Suprapubic skin (tissue), 4 donors: ENCODE data around the gene CRCP. TPM values are rescaled to one million over a fixed set of nuclear protein-coding genes. Genes with fewer than 3 reads are reported as not detected.
"Not testable (repeated sequence)": the region's sequence is repeated elsewhere in the genome, so short reads cannot be mapped to it uniquely, and the experiment has no call there.

ENCODE experiments used
- DNase-seq, 2 donors: peaks; one replicate each; pipeline ENCODE4 v3.0.0-alpha.2; 2019; ENCODE audit warnings: low spot score in 2 of 2
- H3K27ac ChIP-seq: fragments of 200-600 bp; sonication (generic); one replicate; pipeline ENCODE4 v1.5.1; 2019
- H3K27me3 ChIP-seq: fragments of 200-600 bp; sonication (generic); one replicate; pipeline ENCODE4 v1.5.1; 2019
- H3K36me3 ChIP-seq: fragments of 200-600 bp; sonication (generic); one replicate; pipeline ENCODE4 v1.5.1; 2019
- H3K4me1 ChIP-seq: fragments of 200-600 bp; sonication (generic); one replicate; pipeline ENCODE4 v1.5.1; 2019
- H3K4me3 ChIP-seq: fragments of 200-600 bp; sonication (generic); one replicate; pipeline ENCODE4 v1.5.1; 2019; ENCODE audit warnings: mild to moderate bottlenecking
- H3K9me3 ChIP-seq: fragments of 200-600 bp; sonication (generic); one replicate; pipeline ENCODE4 v1.5.1; 2019
- EP300 ChIP-seq: sonication (generic); formaldehyde crosslinking; IDR thresholded peaks from one replicate; pipeline ENCODE4 v1.6.1; 2017; ENCODE audit warnings: antibody characterized with exemption
- POLR2A ChIP-seq, 2 donors: fragments of 450-650 bp; IDR thresholded peaks; one replicate each; pipeline ENCODE4 v1.6.1; 2017; ENCODE audit warnings: antibody characterized with exemption in 2 of 2, mild to moderate bottlenecking in 2 of 2, moderate library complexity in 2 of 2
- POLR2AphosphoS5 ChIP-seq, 3 donors: sonication (generic); formaldehyde crosslinking; IDR thresholded peaks; one replicate each; pipeline ENCODE4 v1.6.1; 2017; ENCODE audit warnings: antibody characterized with exemption in 3 of 3
- WGBS: methylation state at CpG from one replicate; pipeline ENCODE4 v1.1.5; 2018; 5-methylcytosine and 5-hydroxymethylcytosine counted together
- total RNA-seq, 4 donors: library from RNA; depleted of rRNA; stranded (reverse); fragments of >200 nt; gene quantifications; one replicate each; pipeline ENCODE4 v1.1.0, GENCODE V29; 2016
- TF ChIP-seq, protein P1 (sequence below), 2 donors: fragments of 200-600 bp in 1 of 2; fragments of 450-650 bp in 1 of 2; sonication (generic) in 1 of 2; IDR thresholded peaks; one replicate each; pipeline ENCODE4 v1.5.1; 2016 to 2019; ENCODE audit warnings: antibody characterized with exemption in 2 of 2, mild to moderate bottlenecking in 1 of 2, moderate library complexity in 1 of 2

The CRCP gene
- total RNA-seq, 4 donors from 2014 or later, result 33.8 to 67.2 (median 42.8) TPM

DNA sequence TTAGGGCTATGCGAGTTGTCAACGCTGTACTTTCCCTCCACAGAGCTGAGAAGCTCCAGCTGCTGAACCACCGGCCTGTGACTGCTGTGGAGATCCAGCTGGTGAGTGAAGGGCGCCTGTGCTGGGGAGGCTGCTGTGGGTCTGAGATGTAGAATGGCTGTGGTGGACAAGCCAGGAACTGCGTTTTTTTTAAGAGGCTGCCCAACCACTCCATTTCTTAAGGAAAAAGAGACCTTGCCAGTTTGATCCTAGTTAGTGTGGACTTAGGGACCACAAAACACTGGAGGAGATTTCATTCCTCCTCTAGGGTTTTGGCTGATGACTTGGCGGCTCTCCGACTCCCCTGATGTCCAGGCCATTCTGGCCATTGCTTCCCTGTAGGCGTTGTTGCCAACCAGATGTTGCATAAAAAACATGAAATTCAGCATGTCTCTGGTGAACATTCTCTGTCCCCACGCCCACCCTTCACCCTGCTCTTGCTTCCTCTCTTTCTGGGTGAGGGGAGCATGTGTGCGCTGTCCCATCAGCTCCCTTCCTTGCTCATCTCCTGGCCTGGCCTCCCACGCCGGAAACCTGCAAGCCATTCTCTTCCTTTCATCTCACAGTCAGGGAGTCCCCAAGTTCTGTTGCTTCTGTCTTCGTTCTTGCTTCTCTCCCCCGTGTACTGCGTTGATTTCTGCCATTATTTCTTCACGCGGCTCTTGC is 30.9 kb downstream of the CRCP start:
- DNase-seq, result peak; percentile 81 to 83
- Histone ChIP-seq H3K36me3 (peaks cover 21% of the 10 kb centered on the region), H3K4me1 (peaks cover 52% of the 10 kb centered on the region), H3K27me3 (no peaks in the 10 kb centered on the region), H3K4me3 (no peak overlapping the region), H3K9me3 (no peaks in the 10 kb centered on the region), H3K27ac (peak overlapping the region; percentile 82)
- 79% methylated on average over 17 of the region's 17 CpGs for WGBS
- TF ChIP-seq, protein P1, sequence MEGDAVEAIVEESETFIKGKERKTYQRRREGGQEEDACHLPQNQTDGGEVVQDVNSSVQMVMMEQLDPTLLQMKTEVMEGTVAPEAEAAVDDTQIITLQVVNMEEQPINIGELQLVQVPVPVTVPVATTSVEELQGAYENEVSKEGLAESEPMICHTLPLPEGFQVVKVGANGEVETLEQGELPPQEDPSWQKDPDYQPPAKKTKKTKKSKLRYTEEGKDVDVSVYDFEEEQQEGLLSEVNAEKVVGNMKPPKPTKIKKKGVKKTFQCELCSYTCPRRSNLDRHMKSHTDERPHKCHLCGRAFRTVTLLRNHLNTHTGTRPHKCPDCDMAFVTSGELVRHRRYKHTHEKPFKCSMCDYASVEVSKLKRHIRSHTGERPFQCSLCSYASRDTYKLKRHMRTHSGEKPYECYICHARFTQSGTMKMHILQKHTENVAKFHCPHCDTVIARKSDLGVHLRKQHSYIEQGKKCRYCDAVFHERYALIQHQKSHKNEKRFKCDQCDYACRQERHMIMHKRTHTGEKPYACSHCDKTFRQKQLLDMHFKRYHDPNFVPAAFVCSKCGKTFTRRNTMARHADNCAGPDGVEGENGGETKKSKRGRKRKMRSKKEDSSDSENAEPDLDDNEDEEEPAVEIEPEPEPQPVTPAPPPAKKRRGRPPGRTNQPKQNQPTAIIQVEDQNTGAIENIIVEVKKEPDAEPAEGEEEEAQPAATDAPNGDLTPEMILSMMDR (IDR thresholded peaks at IDR 0.05), result no peak
- no peak for TF ChIP-seq POLR2A (IDR thresholded peaks at IDR 0.05)
- TF ChIP-seq EP300, result no peak
- TF ChIP-seq POLR2AphosphoS5 (IDR thresholded peaks at IDR 0.05), result peak in 1 of 3 donors; percentile 30

DNA sequence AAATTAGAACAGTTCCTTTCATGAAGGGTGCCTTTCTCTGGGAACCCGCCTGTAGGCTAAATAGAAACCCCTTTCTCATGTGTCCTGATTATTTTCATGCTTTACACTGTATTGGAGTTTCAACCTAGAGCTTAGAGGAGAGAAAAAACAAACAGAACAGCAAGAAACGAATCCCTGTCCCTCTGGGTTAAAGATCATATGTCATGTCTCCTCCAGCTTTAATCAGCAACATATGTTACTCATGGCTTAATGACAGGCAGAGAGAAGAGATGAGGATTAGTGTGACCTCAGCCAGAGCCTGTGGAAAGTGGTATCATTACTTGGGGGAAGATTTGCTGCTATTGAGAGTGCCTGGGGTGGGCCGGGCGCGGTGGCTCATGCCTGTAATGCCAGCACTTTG is 32.1 kb downstream of the CRCP start:
- Histone ChIP-seq H3K27ac (peak overlapping the region; percentile 82), H3K9me3 (no peaks in the 10 kb centered on the region), H3K36me3 (peaks cover 19% of the 10 kb centered on the region), H3K27me3 (no peaks in the 10 kb centered on the region), H3K4me3 (no peak overlapping the region), H3K4me1 (peaks cover 51% of the 10 kb centered on the region)
- TF ChIP-seq POLR2AphosphoS5 (IDR thresholded peaks at IDR 0.05), result no peak
- no peak for TF ChIP-seq EP300
- TF ChIP-seq, protein P1 (IDR thresholded peaks at IDR 0.05), result no peak
- TF ChIP-seq POLR2A (IDR thresholded peaks at IDR 0.05), result no peak
- 58% methylated on average over 5 of the region's 5 CpGs for WGBS
- no peak for DNase-seq

DNA sequence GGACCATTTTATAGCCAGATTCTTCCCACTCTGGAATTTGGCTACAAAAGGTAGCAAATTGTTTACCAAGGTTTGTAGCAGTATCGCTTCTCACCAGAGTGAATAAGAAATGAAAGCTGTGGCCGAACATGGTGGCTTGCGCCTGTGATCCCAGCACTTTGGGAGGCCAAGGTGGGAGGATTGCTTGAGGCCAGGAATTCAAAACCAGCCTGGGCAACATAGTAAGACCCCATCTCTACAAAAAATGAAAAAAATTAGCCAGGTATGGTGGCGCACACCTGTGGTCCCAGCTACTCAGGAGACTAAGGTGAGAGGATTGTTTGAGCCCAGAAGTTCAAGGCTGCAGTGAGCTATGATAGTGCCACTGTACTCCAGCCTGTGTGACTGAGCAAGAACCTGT is 33.0 kb downstream of the CRCP start:
- peaks cover 19% of the 10 kb centered on the region for H3K36me3 ChIP-seq

DNA sequence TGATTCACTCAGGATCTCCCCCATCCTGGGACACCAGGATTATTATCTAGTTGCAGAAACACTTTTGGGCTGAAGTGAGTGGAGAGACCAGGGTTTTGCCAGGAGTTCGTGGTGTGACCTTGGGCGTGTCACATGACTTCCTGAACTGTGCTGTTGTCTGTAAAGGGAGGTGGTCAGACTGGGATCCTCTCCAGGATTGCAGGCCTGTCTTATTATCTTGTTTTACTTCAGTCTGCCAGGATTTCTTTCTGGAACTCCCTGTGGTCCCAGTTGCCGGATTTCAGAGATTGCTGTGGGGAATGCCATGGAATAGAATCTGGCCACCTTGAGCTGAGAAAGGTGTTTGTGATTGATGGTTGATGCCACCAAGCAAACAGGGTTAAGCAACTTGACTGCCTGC is 35.8 kb downstream of the CRCP start:
- no peak for TF ChIP-seq EP300
- TF ChIP-seq POLR2AphosphoS5 (IDR thresholded peaks at IDR 0.05), result no peak
- no peak for TF ChIP-seq POLR2A (IDR thresholded peaks at IDR 0.05)
- TF ChIP-seq, protein P1 (IDR thresholded peaks at IDR 0.05), result no peak
- peaks cover 32% of the 10 kb centered on the region for H3K36me3 ChIP-seq
- no peaks in the 10 kb centered on the region for H3K9me3 ChIP-seq
- H3K27me3 ChIP-seq, result no peaks in the 10 kb centered on the region
- peak overlapping the region; percentile 1 for H3K4me3 ChIP-seq
- 29% methylated on average over 3 of the region's 3 CpGs for WGBS
- H3K4me1 ChIP-seq, result peaks cover 38% of the 10 kb centered on the region
- DNase-seq, result no peak
- peak overlapping the region; percentile 75 for H3K27ac ChIP-seq

More for the DNA sequence above, 33.0 kb downstream of the CRCP start:
- WGBS, result 97% methylated on average over 4 of the region's 4 CpGs
- H3K27me3 ChIP-seq, H3K4me3 ChIP-seq, DNase-seq, H3K9me3 ChIP-seq: not testable (repeated sequence)
- Histone ChIP-seq H3K4me1 (peaks cover 50% of the 10 kb centered on the region), H3K27ac (peak overlapping the region; percentile 82)

DNA sequence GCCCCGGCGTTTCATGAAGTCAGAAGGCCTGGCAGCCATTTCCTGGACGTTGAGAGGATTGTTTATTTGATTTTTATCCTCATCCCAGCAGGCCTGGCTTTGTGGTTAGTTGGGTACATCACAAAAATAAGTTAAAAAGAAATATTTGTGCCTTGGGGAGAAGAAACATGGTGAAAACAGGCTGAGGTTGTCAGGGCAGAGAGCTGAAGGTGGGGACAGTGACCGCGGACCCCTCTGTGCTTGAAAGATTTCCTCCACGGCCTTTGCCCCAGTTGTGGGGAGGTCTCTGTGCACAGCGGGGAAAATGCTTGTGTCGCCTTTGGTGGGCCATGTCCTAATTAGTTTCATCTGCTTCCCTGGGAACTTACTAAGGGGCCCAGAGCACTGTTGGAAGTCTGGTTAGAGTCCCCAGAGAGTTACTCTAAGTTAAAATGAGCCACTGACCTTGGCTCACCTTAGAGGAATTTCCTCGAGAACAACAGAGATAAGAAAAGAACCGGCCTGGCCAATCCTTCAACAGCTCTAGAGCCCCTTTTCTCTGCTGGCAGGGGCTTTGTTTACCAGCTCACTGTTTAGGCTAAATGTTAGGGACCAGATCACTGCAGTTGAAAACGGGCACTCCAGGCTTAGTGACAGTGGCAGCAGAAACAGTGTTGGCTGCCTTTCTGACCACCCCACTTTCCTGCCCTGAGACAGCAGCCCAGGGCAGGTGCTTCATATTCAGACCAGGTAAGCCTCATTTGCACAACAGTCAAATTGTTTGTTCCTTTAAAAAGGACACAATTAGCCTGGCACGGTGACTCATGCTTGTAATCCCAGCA is 37.9 kb downstream of the CRCP start:
- TF ChIP-seq EP300 (no peak), POLR2AphosphoS5 (IDR thresholded peaks at IDR 0.05) (no peak), POLR2A (IDR thresholded peaks at IDR 0.05) (no peak)
- TF ChIP-seq, protein P1 (IDR thresholded peaks at IDR 0.05), result no peak
- H3K4me3 ChIP-seq, result peak overlapping the region; percentile 31
- H3K9me3 ChIP-seq, result no peaks in the 10 kb centered on the region
- H3K27ac ChIP-seq, result peak overlapping the region; percentile 75
- 44% methylated on average over 12 of the region's 12 CpGs for WGBS
- no peaks in the 10 kb centered on the region for H3K27me3 ChIP-seq
- DNase-seq, result no peak
- H3K4me1 ChIP-seq, result peaks cover 35% of the 10 kb centered on the region
- H3K36me3 ChIP-seq, result peaks cover 50% of the 10 kb centered on the region
